ENCODE results near the gene LSM14A.

The LSM14A gene

GRCh38 chr19:34255546-34255945, 83.2 kb downstream of the LSM14A start:
- TF ChIP-seq CTCF (IDR thresholded peaks at IDR 0.05; ENCODE audit: borderline replicate concordance, control extremely low read depth, extremely low read depth, insufficient read depth, missing control alignments), result no peak
- in situ Hi-C loops (cut with MboI; ENCODE audit: low sequenced_read_pairs, unreplicated experiment), result no loop called here
- DNase-seq (ENCODE audit: low spot score), result no peak

- in situ Hi-C loops (cut with MboI; ENCODE audit: low sequenced_read_pairs, unreplicated experiment), result no loop called here
- no peak for DNase-seq (ENCODE audit: low spot score)
- no peak for TF ChIP-seq CTCF (IDR thresholded peaks at IDR 0.05; ENCODE audit: borderline replicate concordance, control extremely low read depth, extremely low read depth, insufficient read depth, missing control alignments)
These were observed 84.7 kb downstream of the LSM14A start for GRCh38 chr19:34256835-34257558.

- no peak for DNase-seq (ENCODE audit: low spot score)
- in situ Hi-C loops (cut with MboI; ENCODE audit: low sequenced_read_pairs, unreplicated experiment), result no loop called here
- no peak for TF ChIP-seq CTCF (IDR thresholded peaks at IDR 0.05; ENCODE audit: borderline replicate concordance, control extremely low read depth, extremely low read depth, insufficient read depth, missing control alignments)
These were observed 85.2 kb downstream of the LSM14A start for GRCh38 chr19:34257559-34257924.

GRCh38 chr19:34259367-34260095, 87.2 kb downstream of the LSM14A start:
- DNase-seq (ENCODE audit: low spot score), result no peak
- TF ChIP-seq CTCF (IDR thresholded peaks at IDR 0.05; ENCODE audit: borderline replicate concordance, control extremely low read depth, extremely low read depth, insufficient read depth, missing control alignments), result no peak
- in situ Hi-C loops (cut with MboI; ENCODE audit: low sequenced_read_pairs, unreplicated experiment), result no loop called here

- no peak for TF ChIP-seq CTCF (IDR thresholded peaks at IDR 0.05; ENCODE audit: borderline replicate concordance, control extremely low read depth, extremely low read depth, insufficient read depth, missing control alignments)
- in situ Hi-C loops (cut with MboI; ENCODE audit: low sequenced_read_pairs, unreplicated experiment), result no loop called here
- DNase-seq (ENCODE audit: low spot score), result no peak
These were observed 88.5 kb downstream of the LSM14A start for GRCh38 chr19:34260771-34261173.

GRCh38 chr19:34261334-34262109, 89.2 kb downstream of the LSM14A start:
- no peak for TF ChIP-seq CTCF (IDR thresholded peaks at IDR 0.05; ENCODE audit: borderline replicate concordance, control extremely low read depth, extremely low read depth, insufficient read depth, missing control alignments)
- no peak for DNase-seq (ENCODE audit: low spot score)
- in situ Hi-C loops (cut with MboI; ENCODE audit: low sequenced_read_pairs, unreplicated experiment), result no loop called here

Measured in GM13976 (cell line).